Hypothalamus (tissue), 51 donors: ENCODE measurements around the gene BCL3.
A peak's percentile ranks its signal among the peaks of the same experiment; 100 is the strongest.

Experiments used
- DNase-seq, 51 donors: peaks; one replicate each; lab custom pipeline; 2025; lab: John Stamatoyannopoulos, UW

BCL3 gene

GRCh38 chr19:44740351-44740824 is 8.1 kb upstream of the BCL3 start:
- DNase-seq = no peak

- DNase-seq = no peak
These were observed 7.2 kb upstream of the BCL3 start for GRCh38 chr19:44741258-44741731.

GRCh38 chr19:44741841-44742329 is 6.6 kb upstream of the BCL3 start:
- DNase-seq = peak in 50 of 51 donors; percentile 17 to 96 (median 77)

GRCh38 chr19:44742330-44743061 is 6.0 kb upstream of the BCL3 start:
- no peak for DNase-seq

- no peak for DNase-seq
These were observed 3.6 kb upstream of the BCL3 start for GRCh38 chr19:44744871-44745332.

- DNase-seq = no peak
These were observed 3.1 kb upstream of the BCL3 start for GRCh38 chr19:44745341-44745831.

- DNase-seq = no peak
These were observed 2.5 kb upstream of the BCL3 start for GRCh38 chr19:44745887-44746600.

- DNase-seq = no peak
These were observed 1.9 kb upstream of the BCL3 start for GRCh38 chr19:44746616-44746945.

GRCh38 chr19:44746946-44747738 is 1.4 kb upstream of the BCL3 start:
- peak in 47 of 51 donors; percentile 10 to 89 (median 55) for DNase-seq

- peak in 15 of 51 donors; percentile 17 to 57 (median 41) for DNase-seq
These were observed 626 bp upstream of the BCL3 start for GRCh38 chr19:44747739-44748425.

- no peak for DNase-seq
These were observed 784 bp downstream of the BCL3 start for GRCh38 chr19:44749292-44749691.

- DNase-seq = no peak
These were observed 1.5 kb downstream of the BCL3 start for GRCh38 chr19:44749994-44750393.

- no peak for DNase-seq
These were observed 3.8 kb downstream of the BCL3 start for GRCh38 chr19:44752123-44752815.

GRCh38 chr19:44752816-44753625 is 4.5 kb downstream of the BCL3 start:
- DNase-seq = peak in 40 of 51 donors; percentile 6 to 75 (median 29)

- no peak for DNase-seq
These were observed 5.1 kb downstream of the BCL3 start for GRCh38 chr19:44753626-44753931.

- peak in 25 of 51 donors; percentile 1 to 53 (median 21) for DNase-seq
These were observed 5.6 kb downstream of the BCL3 start for GRCh38 chr19:44753932-44754749.

GRCh38 chr19:44754750-44755080 is 6.2 kb downstream of the BCL3 start:
- no peak for DNase-seq

- DNase-seq = no peak
These were observed 6.7 kb downstream of the BCL3 start for GRCh38 chr19:44755219-44755618.
